COLO668 (cell line): Measurements from ENCODE around the gene LRRC14B.
"Not testable (repeated sequence)": the region's sequence is repeated elsewhere in the genome, so short reads cannot be mapped to it uniquely, and the experiment has no call there.

Source experiments
- DNase-seq: peaks from one replicate; lab custom pipeline; 2025; ENCODE audit not compliant: unreplicated experiment; lab: John Stamatoyannopoulos, UW

Gene LRRC14B

GRCh38 chr5:204966-205670 is 13.8 kb downstream of the LRRC14B start:
- DNase-seq = no peak

- no peak for DNase-seq
Observed at GRCh38 chr5:206406-206805, 15.1 kb downstream of the LRRC14B start.

GRCh38 chr5:206927-207536 is 15.7 kb downstream of the LRRC14B start:
- no peak for DNase-seq

- no peak for DNase-seq
Observed at GRCh38 chr5:207599-207998, 16.3 kb downstream of the LRRC14B start.

- no peak for DNase-seq
Observed at GRCh38 chr5:208449-209114, 17.3 kb downstream of the LRRC14B start.

GRCh38 chr5:213803-214395 is 22.6 kb downstream of the LRRC14B start:
- no peak for DNase-seq

GRCh38 chr5:215256-215655 is 24.0 kb downstream of the LRRC14B start:
- DNase-seq = not testable (repeated sequence)

- DNase-seq = not testable (repeated sequence)
Observed at GRCh38 chr5:216076-216475, 24.8 kb downstream of the LRRC14B start.

- peak; percentile 99 for DNase-seq
Observed at GRCh38 chr5:217494-218456, 26.5 kb downstream of the LRRC14B start, which contains the start of the genes CCDC127 and SDHA. Gene CCDC127, minus strand, starts transcription at chr5:218153. Its CDS starts 1,304 bp downstream, at chr5:216849. Gene SDHA, plus strand, starts transcription at chr5:218320. Its CDS starts 36 bp downstream, at chr5:218356.

- peak; percentile 48 for DNase-seq
Observed at GRCh38 chr5:218457-219291, 27.4 kb downstream of the LRRC14B start.

- peak; percentile 19 for DNase-seq
Observed at GRCh38 chr5:219460-219863, 28.2 kb downstream of the LRRC14B start.

- DNase-seq = no peak
Observed at GRCh38 chr5:219991-220390, 28.7 kb downstream of the LRRC14B start.

GRCh38 chr5:222951-223715 is 31.8 kb downstream of the LRRC14B start:
- not testable (repeated sequence) for DNase-seq

- DNase-seq = no peak
Observed at GRCh38 chr5:223791-224190, 32.5 kb downstream of the LRRC14B start.

GRCh38 chr5:225334-225733 is 34.0 kb downstream of the LRRC14B start:
- DNase-seq = no peak

- not testable (repeated sequence) for DNase-seq
Observed at GRCh38 chr5:227375-227774, 36.1 kb downstream of the LRRC14B start.

GRCh38 chr5:228886-229285 is 37.6 kb downstream of the LRRC14B start:
- no peak for DNase-seq

GRCh38 chr5:230711-231110 is 39.4 kb downstream of the LRRC14B start:
- no peak for DNase-seq

GRCh38 chr5:231661-232060 is 40.4 kb downstream of the LRRC14B start:
- DNase-seq = no peak
